ENCODE results near the gene GYPC.
"Not testable (repeated sequence)": the region's sequence is repeated elsewhere in the genome, so short reads cannot be mapped to it uniquely, and the experiment has no call there.

The GYPC gene

GRCh38 chr2:126655500-126656430 is at the start of gene GYPC:
TSS of gene GYPC (plus strand) at chr2:126656158. CDS start at chr2:126656264, 106 bp downstream.
- Histone ChIP-seq H3K9me3 (ENCODE audit: control insufficient read depth, insufficient read depth, low read length) (no peaks in the 10 kb centered on the region), H3K4me1 (ENCODE audit: insufficient read depth, low read length) (peaks cover 24% of the 10 kb centered on the region), H3K36me3 (ENCODE audit: insufficient read depth, low read length) (0 out of 2 replicates have a peak, but pooled peaks cover 3% of the 10 kb centered on the region), H3K9ac (ENCODE audit: low read depth, low read length) (peak within 1 kb of the TSS; percentile 80)

- Histone ChIP-seq H3K9me3 (ENCODE audit: control insufficient read depth, insufficient read depth, low read length) (no peaks in the 10 kb centered on the region), H3K4me1 (ENCODE audit: insufficient read depth, low read length) (no peaks in the 10 kb centered on the region), H3K9ac (ENCODE audit: low read depth, low read length) (no peak overlapping the region), H3K36me3 (ENCODE audit: insufficient read depth, low read length) (no peaks in the 10 kb centered on the region)
Observed at GRCh38 chr2:126614524-126615227, 41.3 kb upstream of the GYPC start.

- H3K36me3 ChIP-seq (ENCODE audit: insufficient read depth, low read length) = no peaks in the 10 kb centered on the region
Observed at GRCh38 chr2:126616606-126617069, 39.3 kb upstream of the GYPC start.

GRCh38 chr2:126620302-126620701 is 35.7 kb upstream of the GYPC start:
- Histone ChIP-seq H3K36me3 (ENCODE audit: insufficient read depth, low read length) (no peaks in the 10 kb centered on the region), H3K9ac (ENCODE audit: low read depth, low read length) (no peak overlapping the region), H3K9me3 (ENCODE audit: control insufficient read depth, insufficient read depth, low read length) (peaks cover 6% of the 10 kb centered on the region; the same call in 1 of the 2 replicates), H3K4me1 (ENCODE audit: insufficient read depth, low read length) (no peaks in the 10 kb centered on the region)

More at GRCh38 chr2:126616606-126617069, 39.3 kb upstream of the GYPC start:
- H3K9ac ChIP-seq (ENCODE audit: low read depth, low read length) = no peak overlapping the region
- H3K4me1 ChIP-seq (ENCODE audit: insufficient read depth, low read length) = no peaks in the 10 kb centered on the region
- H3K9me3 ChIP-seq (ENCODE audit: control insufficient read depth, insufficient read depth, low read length) = peaks cover 4% of the 10 kb centered on the region; the same call in 1 of the 2 replicates

- Histone ChIP-seq H3K9ac (ENCODE audit: low read depth, low read length) (no peak overlapping the region), H3K9me3 (ENCODE audit: control insufficient read depth, insufficient read depth, low read length) (peaks cover 6% of the 10 kb centered on the region; the same call in 1 of the 2 replicates), H3K4me1 (ENCODE audit: insufficient read depth, low read length) (no peaks in the 10 kb centered on the region), H3K36me3 (ENCODE audit: insufficient read depth, low read length) (no peaks in the 10 kb centered on the region)
Observed at GRCh38 chr2:126623000-126623399, 33.0 kb upstream of the GYPC start.

- Histone ChIP-seq H3K36me3 (ENCODE audit: insufficient read depth, low read length) (no peaks in the 10 kb centered on the region), H3K9ac (ENCODE audit: low read depth, low read length) (no peak overlapping the region), H3K4me1 (ENCODE audit: insufficient read depth, low read length) (no peaks in the 10 kb centered on the region), H3K9me3 (ENCODE audit: control insufficient read depth, insufficient read depth, low read length) (no peaks in the 10 kb centered on the region)
Observed at GRCh38 chr2:126627643-126628042, 28.3 kb upstream of the GYPC start.

- H3K36me3 ChIP-seq (ENCODE audit: insufficient read depth, low read length) = no peaks in the 10 kb centered on the region
- no peak overlapping the region for H3K9ac ChIP-seq (ENCODE audit: low read depth, low read length)
Observed at GRCh38 chr2:126634273-126634861, 21.6 kb upstream of the GYPC start.

GRCh38 chr2:126635281-126635680 is 20.7 kb upstream of the GYPC start:
- no peaks in the 10 kb centered on the region for H3K4me1 ChIP-seq (ENCODE audit: insufficient read depth, low read length)
- no peaks in the 10 kb centered on the region for H3K9me3 ChIP-seq (ENCODE audit: control insufficient read depth, insufficient read depth, low read length)

More at GRCh38 chr2:126634273-126634861, 21.6 kb upstream of the GYPC start:
- H3K9me3 ChIP-seq (ENCODE audit: control insufficient read depth, insufficient read depth, low read length) = no peaks in the 10 kb centered on the region
- no peaks in the 10 kb centered on the region for H3K4me1 ChIP-seq (ENCODE audit: insufficient read depth, low read length)

GRCh38 chr2:126635736-126636135 is 20.2 kb upstream of the GYPC start:
- Histone ChIP-seq H3K9me3 (ENCODE audit: control insufficient read depth, insufficient read depth, low read length) (no peaks in the 10 kb centered on the region), H3K4me1 (ENCODE audit: insufficient read depth, low read length) (no peaks in the 10 kb centered on the region), H3K9ac (ENCODE audit: low read depth, low read length) (no peak overlapping the region), H3K36me3 (ENCODE audit: insufficient read depth, low read length) (no peaks in the 10 kb centered on the region)

More at GRCh38 chr2:126635281-126635680, 20.7 kb upstream of the GYPC start:
- H3K36me3 ChIP-seq (ENCODE audit: insufficient read depth, low read length) = no peaks in the 10 kb centered on the region
- no peak overlapping the region for H3K9ac ChIP-seq (ENCODE audit: low read depth, low read length)

GRCh38 chr2:126637386-126637785 is 18.6 kb upstream of the GYPC start:
- no peaks in the 10 kb centered on the region for H3K4me1 ChIP-seq (ENCODE audit: insufficient read depth, low read length)
- no peaks in the 10 kb centered on the region for H3K9me3 ChIP-seq (ENCODE audit: control insufficient read depth, insufficient read depth, low read length)
- no peak overlapping the region for H3K9ac ChIP-seq (ENCODE audit: low read depth, low read length)
- no peaks in the 10 kb centered on the region for H3K36me3 ChIP-seq (ENCODE audit: insufficient read depth, low read length)

- no peaks in the 10 kb centered on the region for H3K9me3 ChIP-seq (ENCODE audit: control insufficient read depth, insufficient read depth, low read length)
- H3K36me3 ChIP-seq (ENCODE audit: insufficient read depth, low read length) = no peaks in the 10 kb centered on the region
- H3K4me1 ChIP-seq (ENCODE audit: insufficient read depth, low read length) = no peaks in the 10 kb centered on the region
- no peak overlapping the region for H3K9ac ChIP-seq (ENCODE audit: low read depth, low read length)
Observed at GRCh38 chr2:126638746-126639145, 17.2 kb upstream of the GYPC start.

GRCh38 chr2:126639276-126639675 is 16.7 kb upstream of the GYPC start:
- H3K36me3 ChIP-seq (ENCODE audit: insufficient read depth, low read length) = no peaks in the 10 kb centered on the region
- H3K9me3 ChIP-seq (ENCODE audit: control insufficient read depth, insufficient read depth, low read length) = no peaks in the 10 kb centered on the region
- no peak overlapping the region for H3K9ac ChIP-seq (ENCODE audit: low read depth, low read length)
- no peaks in the 10 kb centered on the region for H3K4me1 ChIP-seq (ENCODE audit: insufficient read depth, low read length)

GRCh38 chr2:126641294-126641693 is 14.7 kb upstream of the GYPC start:
- H3K4me1 ChIP-seq (ENCODE audit: insufficient read depth, low read length); H3K36me3 ChIP-seq (ENCODE audit: insufficient read depth, low read length); H3K9me3 ChIP-seq (ENCODE audit: control insufficient read depth, insufficient read depth, low read length); H3K9ac ChIP-seq (ENCODE audit: low read depth, low read length): not testable (repeated sequence)

GRCh38 chr2:126642031-126642430 is 13.9 kb upstream of the GYPC start:
- no peaks in the 10 kb centered on the region for H3K4me1 ChIP-seq (ENCODE audit: insufficient read depth, low read length)
- H3K9ac ChIP-seq (ENCODE audit: low read depth, low read length) = no peak overlapping the region
- no peaks in the 10 kb centered on the region for H3K36me3 ChIP-seq (ENCODE audit: insufficient read depth, low read length)
- H3K9me3 ChIP-seq (ENCODE audit: control insufficient read depth, insufficient read depth, low read length) = no peaks in the 10 kb centered on the region
